GM18873 (cell line): Measurements from ENCODE around the gene CXADR.
"Not testable (repeated sequence)": the region's sequence is repeated elsewhere in the genome, so short reads cannot be mapped to it uniquely, and the experiment has no call there.

Experiments
- ATAC-seq: cut with Tn5 transposase; IDR thresholded peaks from one replicate; pipeline ENCODE4 v1.9.1; 2021; ENCODE audit warnings: mild to moderate bottlenecking, moderate library complexity, moderate number of reproducible peaks; ENCODE audit not compliant: unreplicated experiment, low FRiP score

CXADR gene

GRCh38 chr21:17512253-17513213 lies at the start of gene CXADR:
Gene CXADR (plus strand): TSS chr21:17513043. CDS start chr21:17513130, 87 bp downstream.
- ATAC-seq: no peak

GRCh38 chr21:17466166-17466565 lies 46.7 kb upstream of the CXADR start:
- ATAC-seq: no peak

GRCh38 chr21:17467392-17467791 lies 45.5 kb upstream of the CXADR start:
- no peak for ATAC-seq

- no peak for ATAC-seq
Observed at GRCh38 chr21:17467829-17468228, 45.0 kb upstream of the CXADR start.

GRCh38 chr21:17468698-17469097 lies 44.1 kb upstream of the CXADR start:
- no peak for ATAC-seq

GRCh38 chr21:17469727-17470126 lies 43.1 kb upstream of the CXADR start:
- no peak for ATAC-seq

- no peak for ATAC-seq
Observed at GRCh38 chr21:17472182-17472581, 40.7 kb upstream of the CXADR start.

- no peak for ATAC-seq
Observed at GRCh38 chr21:17472592-17473271, 40.1 kb upstream of the CXADR start.

- no peak for ATAC-seq
Observed at GRCh38 chr21:17476006-17476405, 36.8 kb upstream of the CXADR start.

- ATAC-seq: not testable (repeated sequence)
Observed at GRCh38 chr21:17478156-17478555, 34.7 kb upstream of the CXADR start.

- no peak for ATAC-seq
Observed at GRCh38 chr21:17479606-17480005, 33.2 kb upstream of the CXADR start.

GRCh38 chr21:17482928-17483327 lies 29.9 kb upstream of the CXADR start:
- ATAC-seq: no peak

- no peak for ATAC-seq
Observed at GRCh38 chr21:17488620-17489019, 24.2 kb upstream of the CXADR start.

GRCh38 chr21:17489565-17489964 lies 23.3 kb upstream of the CXADR start:
- not testable (repeated sequence) for ATAC-seq

GRCh38 chr21:17491716-17492414 lies 21.0 kb upstream of the CXADR start:
- no peak for ATAC-seq

GRCh38 chr21:17492415-17493168 lies 20.3 kb upstream of the CXADR start:
- no peak for ATAC-seq

GRCh38 chr21:17494051-17494450 lies 18.8 kb upstream of the CXADR start:
- no peak for ATAC-seq

- ATAC-seq: no peak
Observed at GRCh38 chr21:17495680-17496079, 17.2 kb upstream of the CXADR start.

GRCh38 chr21:17497316-17497715 lies 15.5 kb upstream of the CXADR start:
- no peak for ATAC-seq

- no peak for ATAC-seq
Observed at GRCh38 chr21:17498586-17498985, 14.3 kb upstream of the CXADR start.
